COLO829 (cell line): ENCODE data around the gene MIPEP.
"Not testable (repeated sequence)": the region's sequence is repeated elsewhere in the genome, so short reads cannot be mapped to it uniquely, and the experiment has no call there.

ENCODE experiments used
- DNase-seq: peaks from one replicate; pipeline ENCODE4 v3.0.0; 2012; ENCODE audit warnings: low spot score

The MIPEP gene

DNA sequence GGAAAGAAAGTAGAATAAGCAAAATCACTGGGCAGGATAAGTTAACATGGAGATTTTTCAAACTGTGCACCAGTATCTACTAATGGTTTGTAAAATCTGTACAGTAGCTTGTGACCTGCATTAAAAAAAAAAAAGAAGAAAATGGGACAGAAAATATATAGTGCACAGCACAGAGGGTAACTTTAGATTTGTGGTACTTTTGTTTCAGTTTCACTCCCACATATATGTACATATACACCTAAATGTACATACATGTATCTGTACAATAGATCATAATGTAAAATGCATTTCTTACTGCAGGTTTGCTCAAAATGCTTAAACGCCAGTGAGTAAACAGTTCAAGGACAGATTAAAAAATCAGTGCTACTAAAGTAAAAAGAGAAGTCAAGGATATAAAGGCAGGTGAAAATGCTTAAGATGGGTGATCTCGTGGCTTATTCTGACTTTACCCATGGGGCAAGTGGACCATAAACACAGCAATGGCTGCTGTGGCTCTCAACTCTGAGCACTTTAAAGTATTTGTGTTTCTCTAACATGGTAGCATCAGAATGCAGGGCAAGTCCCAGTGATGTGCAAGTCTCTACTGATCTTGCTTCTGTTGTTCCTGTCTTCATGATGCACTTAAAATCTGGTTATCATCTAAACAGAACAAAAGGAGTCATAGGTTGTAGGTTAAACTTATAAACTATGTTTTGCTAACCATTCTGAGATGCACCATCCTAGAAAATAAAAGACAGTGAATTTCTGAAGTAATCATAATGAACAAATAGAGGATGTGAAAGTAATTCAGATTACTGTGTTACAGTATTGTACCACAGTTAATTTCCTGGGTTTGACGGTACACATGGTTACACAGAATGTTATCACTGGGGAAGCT lies 112.3 kb downstream of the MIPEP start:
- DNase-seq, result no peak

DNA sequence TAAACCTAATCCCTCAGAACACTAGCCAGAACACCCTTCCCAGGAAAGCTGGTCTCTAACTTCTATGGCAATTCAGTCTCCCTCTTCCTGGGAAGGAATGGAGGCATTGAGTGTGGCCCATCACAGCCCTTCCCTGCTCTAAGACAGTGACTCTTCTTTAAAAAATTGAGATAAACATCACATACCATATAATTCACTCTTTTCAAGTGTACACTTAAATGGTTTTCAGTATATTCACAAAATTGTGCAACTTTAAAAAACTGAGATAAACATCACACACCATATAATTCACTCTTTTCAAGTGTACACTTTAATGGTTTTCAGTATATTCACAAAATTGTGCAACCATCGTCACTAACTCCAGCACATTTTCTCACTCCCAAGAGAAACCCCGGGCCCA lies 116.5 kb downstream of the MIPEP start:
- no peak for DNase-seq

DNA sequence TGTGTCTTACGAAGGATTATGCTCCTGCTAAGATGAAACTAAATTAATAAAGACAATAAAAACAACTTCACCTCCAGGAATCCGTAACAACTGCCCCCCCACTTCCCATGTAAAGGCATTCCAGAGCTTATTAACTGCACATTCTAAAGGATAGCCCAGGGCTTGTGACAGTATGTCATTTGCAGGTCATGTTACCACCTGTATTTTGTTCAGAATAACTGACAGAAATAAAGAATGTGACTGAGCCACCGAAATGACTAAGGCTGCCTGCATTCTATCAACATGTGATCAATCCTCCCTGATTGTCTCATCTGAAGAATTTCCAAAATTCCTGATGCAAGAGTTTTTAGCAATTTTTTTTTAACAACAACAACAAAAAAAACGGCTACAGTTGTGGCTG lies 117.2 kb downstream of the MIPEP start:
- no peak for DNase-seq

DNA sequence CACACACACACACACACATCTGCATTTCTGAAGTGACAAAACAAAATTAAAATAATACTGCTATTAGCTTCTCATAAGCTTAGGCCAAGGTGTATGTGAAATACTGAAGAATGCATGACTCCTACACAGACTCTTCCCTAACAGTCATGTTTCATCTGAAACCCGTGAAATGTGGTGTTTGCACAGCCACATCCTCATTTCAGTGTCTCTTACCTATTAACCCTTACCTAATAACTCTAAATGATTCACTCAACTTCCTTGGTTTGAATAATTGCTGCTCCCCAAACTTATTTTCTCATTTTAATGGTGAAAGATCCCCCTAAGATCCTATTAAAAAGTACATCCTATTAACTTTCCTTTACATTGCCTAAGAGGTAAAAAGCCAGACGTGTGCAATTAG lies 117.6 kb downstream of the MIPEP start:
- DNase-seq, result no peak

DNA sequence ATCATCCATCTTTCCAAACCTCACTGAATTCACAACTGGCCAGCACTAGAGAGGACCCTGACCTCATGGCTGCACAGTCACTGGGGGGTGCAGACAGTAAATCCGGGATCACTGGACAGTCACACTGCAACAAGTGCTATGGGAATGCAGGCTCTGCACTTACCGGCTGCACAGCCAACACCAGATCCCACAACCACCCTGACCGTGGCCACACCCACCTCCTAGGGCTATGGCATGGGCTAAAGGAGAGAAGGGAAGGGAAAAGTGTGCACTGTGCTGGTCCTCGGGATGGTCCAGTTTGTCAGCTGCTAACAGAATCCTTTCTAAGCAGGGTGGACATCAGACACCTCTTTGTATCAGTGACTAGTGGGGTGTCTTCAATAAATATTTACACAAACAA lies 118.2 kb downstream of the MIPEP start:
- no peak for DNase-seq

DNA sequence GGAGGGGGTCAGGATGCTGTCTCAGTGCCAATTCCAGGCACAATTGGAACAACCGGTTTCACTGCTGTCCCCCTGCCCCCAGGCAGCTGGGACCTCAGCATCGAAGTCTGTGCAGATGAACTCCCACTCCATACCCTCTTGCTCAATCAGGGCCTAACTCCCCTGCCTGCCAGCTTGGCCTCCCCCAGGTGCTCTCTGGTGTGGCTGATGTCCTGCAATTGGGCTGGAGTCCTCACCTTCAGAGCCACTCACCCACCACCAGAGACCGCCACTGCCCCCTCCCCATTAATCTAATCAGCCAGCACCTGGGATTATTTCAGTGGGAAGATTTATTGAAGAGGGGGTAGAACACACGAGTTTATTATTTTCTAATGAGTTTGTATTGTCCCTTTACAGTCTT lies 118.8 kb downstream of the MIPEP start:
- DNase-seq, result no peak

DNA sequence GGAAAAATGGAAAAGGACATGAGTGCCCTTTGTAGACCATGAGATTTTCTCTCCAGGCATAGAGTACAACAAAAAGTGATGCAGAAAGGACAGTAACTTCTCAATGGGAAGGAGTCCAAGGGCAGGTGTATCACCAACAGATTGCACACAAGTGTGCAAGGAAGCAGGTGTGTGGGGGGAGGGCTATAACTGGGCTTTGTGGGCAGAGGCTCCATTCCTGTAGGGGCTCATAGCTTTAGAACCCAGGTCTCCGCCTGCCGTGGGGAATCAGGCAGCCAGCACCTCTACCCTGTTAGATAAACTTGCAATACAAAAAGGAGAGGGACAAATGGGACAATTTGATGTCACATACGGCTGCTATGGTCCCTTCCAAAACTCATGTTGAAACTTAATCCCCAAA lies 119.8 kb downstream of the MIPEP start:
- DNase-seq, result no peak

DNA sequence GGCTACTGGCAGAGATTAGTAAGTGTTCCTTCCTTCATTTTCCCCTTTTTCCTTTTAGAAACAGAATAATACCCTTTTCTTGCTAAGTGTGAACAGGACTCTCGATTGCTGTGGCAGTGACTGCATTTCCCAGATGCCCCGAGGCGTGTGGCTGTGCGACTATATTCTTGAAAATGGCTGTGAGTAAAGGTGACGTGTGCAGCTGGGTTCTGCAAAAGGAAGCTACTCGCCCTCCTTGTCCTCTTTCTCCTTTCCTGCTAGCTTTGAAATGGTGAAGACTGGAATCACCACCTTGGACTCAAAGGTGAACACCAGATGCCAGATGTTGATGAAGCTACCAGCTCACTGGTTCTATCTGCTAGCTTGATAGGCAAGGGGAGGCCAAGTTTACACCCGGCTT lies 121.4 kb downstream of the MIPEP start:
- DNase-seq, result no peak

DNA sequence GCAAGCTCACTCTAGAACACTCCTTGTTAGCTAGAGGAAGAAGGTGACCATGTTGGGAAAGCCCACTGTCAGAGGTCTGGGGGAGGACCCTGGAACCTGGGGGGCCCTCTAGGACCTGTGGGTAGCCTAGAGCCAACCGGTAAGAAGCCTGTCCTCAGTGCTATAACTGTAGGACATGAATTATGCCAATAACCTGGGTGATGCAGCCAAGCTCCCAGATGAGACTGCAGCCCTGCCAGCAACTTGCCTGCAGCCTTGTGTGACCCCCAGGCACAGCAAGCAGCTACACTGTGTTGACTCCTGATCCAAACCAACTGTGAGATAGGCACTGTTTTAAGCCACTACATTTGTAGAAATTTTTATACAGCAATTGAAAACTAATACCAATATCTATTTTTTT lies 122.3 kb downstream of the MIPEP start:
- DNase-seq, result no peak

DNA sequence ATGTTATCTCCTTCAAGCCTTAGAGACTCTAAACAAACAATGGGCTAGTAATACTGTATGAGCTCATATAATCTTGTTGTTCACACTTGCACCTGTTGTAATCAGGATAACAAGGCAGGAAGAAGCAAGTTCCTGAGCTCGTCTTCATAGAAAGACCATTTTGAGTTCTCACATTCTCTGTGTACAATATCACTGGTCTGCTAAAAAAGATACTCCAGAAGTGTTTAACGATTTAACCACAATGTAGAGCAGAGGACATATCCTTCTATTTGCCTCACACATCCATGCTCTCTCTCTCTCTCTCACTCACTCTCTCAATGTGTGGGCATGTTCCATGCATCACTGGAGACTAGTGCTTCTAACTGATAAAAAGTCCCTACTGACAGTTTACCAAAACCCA lies 122.9 kb downstream of the MIPEP start:
- DNase-seq, result no peak

DNA sequence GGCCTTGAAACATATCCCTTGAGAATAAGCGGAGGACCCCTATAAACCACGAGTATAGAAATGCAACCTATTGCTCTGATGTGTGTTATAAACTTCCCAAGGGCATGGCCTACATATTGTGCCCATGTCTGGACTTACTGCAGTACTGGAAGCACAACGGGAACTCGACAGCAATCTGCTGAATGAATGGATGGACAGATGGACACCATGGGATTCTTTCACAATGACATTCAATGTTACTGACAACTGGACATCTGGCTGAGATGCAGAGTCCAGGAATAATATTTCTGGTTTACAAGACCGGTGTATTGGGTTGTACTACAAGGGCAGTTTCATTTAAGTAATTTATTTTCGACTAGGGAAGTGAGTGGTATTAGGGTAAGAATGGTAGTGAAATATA lies 123.7 kb downstream of the MIPEP start:
- no peak for DNase-seq

DNA sequence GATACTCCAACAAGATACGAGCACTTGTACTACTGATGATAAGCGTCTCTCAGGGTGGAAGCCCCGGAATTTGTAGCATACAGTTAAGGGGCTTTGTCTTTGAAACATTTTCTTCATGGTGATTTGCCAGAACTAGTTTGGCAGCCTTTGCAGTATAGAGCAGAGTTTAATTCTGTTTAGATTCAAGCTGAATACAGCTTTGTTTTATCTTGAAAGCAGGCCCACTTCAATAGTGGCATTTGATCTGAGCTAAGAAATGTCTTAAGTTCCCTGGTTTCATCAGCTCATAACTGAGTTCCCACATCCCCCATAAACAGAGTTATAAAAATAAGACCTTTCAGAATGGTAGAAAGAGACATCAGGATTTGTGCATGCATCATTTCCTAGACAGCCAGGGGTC lies 125.9 kb downstream of the MIPEP start:
- DNase-seq, result peak; percentile 40

DNA sequence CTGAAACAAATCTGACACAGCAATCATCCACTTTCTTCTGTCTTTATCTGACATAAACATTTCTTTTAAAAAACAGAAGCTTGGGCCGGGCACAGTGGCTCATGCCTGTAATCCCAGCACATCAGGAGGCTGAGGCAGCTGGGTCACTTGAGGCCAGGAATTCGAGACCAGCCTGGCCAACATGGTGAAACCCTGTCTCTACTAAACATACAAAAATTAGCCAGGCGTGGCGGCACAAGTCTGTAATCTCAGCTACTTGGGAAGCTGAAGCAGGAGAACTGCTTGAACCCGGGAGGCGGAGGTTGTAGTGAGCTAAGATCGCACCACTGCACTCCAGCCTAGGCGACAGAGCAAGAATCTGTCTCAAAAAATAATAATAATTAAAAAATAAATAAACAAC lies 127.4 kb downstream of the MIPEP start:
- DNase-seq, result not testable (repeated sequence)

DNA sequence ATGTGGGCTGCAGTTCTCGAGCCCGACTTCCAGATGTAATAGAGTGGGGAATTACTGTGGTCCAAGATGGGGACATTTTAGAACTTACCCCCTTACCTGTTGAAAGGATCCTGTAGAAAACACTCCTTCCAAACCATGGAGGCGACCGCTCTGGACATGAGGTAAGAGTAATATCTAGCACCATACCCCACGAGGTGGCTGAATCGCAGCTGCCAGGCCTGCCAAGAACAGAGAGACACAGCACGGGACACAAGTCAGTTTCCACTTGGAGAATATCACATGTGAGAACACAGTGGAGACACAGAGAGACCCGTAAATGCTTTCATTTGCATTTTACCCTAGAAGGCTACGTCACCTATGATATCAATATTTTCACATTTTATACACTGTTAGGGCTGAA lies 129.2 kb downstream of the MIPEP start:
- no peak for DNase-seq

DNA sequence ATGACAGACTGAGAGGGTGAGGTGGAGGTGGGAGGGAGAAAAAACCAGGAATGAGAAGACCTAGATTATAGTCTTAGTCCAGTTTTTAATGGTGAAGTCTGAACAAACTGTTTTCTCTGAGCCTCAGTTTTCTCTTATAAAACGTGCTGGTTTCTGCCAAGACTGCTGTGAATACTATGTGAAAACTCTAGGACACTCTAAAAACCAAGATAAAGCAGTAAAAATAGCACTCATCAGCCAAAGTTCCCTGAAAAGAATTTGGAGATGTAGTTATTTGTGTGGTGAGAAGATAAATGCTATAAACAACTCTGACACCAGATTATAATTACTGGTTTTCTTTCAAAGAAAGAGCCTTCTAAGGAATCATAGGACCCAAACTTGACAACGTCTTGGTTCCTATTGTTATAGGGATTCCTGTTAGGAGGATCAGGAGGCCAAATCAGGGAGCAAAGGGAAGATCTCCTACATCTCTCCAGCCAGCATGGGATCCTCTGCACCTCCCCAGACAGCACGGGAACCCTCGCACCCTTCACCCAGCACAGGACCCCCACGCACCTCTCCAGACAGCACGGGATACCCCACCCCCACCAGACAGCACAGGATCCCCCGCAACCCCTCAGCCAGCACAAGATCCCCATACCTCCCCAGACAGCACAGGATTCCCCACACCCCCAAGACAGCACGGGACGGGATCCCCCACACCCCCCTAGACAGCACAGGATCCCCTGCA lies 130.2 kb downstream of the MIPEP start:
- DNase-seq, result no peak

DNA sequence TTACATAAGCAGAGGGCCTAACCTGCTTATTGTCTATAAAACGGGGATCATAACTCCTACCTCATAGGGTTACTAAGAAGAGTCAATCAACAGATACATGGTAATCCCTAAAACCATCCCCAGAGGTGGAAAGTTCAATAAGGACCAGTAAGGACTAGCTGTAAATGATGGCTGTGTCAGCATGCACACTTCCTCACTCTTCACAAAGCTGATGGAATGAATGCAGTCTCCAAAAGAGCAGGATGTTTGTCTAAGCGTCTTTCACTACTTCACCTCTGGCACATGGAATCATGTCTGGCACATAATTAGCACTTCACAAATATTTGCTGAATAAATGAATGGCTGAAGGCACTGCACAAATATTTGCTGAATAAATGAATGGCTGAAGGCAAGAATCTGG lies 134.2 kb downstream of the MIPEP start:
- DNase-seq, result no peak

DNA sequence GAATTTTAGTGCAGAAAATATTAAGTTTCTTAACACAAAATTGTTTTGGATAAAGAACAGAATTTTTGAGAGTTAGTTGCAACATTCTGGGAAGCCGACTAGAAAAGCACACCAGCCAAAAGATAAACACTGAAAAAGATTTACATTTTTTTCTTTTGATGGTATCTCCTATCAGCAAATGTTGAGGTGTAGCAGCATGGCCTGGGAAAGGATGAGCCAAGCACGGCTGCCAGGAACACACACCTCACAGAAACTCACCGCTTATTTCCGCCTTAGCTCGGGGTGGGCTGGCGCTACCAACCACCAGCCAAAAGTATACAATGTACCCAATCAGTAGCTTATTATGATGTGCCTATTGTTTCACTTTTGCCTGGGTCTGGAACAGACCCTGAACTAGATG lies 134.7 kb downstream of the MIPEP start:
- no peak for DNase-seq

DNA sequence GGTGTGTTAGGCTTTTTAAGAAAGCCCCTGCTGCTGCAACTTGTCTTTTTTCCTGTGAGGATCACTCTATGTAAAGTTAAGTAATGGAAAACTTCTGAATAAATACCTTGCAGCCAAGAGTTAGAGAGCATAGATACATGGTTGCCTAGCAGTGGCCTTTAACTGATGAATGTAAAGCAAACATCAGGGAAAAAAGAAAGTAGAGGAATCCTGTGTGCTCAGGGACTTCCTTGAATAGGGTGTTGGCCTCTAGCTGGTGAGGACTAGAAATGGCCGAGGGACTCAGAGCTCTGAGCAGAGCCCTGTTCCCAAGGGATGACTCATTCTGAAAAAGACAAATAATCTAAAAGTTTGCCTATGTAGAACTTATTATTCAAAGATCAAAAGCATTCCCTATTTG lies 135.7 kb downstream of the MIPEP start:
- peak; percentile 8 for DNase-seq

DNA sequence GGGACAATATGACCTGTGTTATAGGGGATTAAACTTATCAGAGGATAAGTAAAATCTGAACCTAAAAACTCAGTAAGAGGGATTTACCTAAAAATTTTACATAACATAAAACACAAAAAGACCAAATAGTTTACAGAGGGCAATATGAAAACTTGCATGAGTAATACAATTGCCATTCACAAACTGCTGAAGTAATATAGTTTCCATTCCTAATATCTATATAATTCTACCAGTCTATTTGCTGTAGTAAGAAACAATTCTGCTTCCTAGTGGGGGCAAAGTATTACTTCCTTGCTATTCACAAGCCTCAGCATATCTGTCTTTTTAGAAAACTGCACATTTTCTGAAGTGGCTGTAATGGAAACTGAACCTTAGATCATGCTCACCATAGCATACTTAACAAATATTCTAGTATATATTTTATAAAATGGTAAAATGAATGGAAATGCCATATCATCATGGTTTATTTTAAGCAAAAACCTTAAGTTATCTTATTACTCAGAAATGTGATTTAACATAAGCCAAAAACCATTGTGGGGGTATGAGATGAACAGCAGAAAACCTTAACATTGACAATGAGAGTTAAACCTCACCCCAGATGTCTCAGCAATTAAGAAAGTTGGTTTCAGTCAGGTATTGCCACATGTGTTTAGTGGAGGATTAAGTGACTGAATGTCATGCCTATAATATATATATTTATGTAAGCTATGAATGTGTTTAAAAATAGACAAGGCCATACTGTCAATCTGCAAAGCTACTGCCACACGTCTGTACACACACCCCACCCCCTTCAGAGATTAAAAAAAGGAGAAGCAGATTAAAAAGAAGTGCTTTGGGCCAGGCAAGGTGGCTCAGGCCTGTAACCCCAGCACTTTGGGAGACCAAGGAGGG lies 136.8 kb downstream of the MIPEP start:
- no peak for DNase-seq

DNA sequence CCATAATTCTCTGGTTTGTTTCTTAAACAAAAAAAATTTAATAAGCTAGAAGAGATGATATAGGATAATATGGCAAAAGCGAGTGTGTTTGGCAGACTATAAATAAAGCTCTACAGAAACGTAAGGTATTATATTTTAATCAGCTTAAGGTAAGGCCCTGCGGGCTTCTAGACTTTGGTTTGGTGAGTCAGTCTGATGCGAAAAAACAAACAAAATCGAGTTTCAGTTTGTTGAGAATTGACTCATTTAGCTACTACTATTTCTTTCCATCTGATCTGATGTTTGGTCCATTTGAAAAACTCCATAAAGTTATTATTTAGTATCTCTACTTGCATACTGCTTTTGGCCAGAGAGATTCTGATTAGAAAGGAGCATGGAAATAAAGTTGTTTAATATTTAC lies 138.0 kb downstream of the MIPEP start:
- DNase-seq, result no peak

DNA sequence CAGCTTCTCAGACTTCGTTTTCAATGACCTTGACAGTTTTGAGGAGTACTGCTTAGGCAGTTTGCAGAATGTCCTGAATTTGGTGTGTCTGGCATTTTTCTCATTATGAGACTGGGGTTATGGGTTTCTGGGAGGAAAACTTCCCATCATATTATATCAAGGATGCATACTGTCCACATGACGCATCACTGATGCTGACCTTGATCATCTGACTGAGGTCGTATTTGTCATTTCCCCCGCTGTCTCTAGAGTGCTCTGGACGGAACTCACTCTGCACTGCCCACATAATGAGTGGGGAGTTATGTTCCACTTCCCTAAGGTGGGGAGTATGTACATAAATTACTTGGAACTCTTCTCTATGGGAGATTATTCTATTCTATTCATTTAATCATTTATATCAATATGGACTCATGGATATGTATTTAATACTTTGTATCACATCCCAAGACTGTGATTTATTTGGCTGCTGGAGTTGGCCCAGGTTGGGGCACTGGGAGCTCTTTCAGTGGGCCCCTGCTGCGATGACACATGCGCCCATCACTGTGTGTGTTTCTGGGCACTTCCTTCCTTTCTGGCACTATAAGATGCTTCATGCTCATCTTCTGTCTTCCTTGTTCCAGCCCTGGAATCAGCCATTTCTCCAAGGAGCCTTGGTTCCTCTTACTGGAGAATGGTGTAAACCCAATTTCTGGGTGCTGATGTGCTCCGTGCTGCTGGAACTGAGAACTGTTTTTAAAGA lies 138.6 kb downstream of the MIPEP start:
- no peak for DNase-seq

DNA sequence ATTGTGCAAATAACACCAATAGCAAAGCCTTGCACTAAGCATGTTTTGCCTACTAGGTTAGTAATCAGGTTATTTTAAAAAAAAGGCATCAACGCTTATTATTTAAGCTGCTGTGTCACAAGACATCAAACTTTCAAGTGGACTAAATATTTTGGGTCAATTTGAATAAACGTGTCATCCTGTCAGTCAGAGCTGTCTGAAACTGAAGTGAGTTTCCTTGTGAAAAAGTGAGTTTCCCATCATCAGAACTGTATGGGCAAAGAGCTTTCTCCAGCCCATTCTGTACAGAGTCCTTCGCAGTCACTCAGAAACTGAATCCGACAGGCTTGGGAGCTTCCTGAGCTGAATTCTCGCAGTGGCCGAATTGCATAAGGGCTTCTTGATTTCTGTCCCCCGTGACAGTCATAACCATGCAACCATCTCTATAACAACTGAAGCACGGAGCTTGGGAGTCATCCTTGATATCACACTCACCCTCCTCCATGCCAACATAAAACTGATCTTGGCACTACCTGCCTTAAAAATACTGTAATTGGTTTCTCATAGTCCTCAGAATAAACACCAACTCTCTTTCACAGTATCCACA lies 139.8 kb downstream of the MIPEP start:
- no peak for DNase-seq
